ENCODE data around the gene RAX2. TPM values are rescaled to one million over a fixed set of nuclear protein-coding genes. Genes with fewer than 3 reads are reported as not detected.
A peak's percentile ranks its signal among the peaks of the same experiment; 100 is the strongest.

RAX2 gene
- total and polyA plus RNA-seq, 9 of the 15 experiments (the other 6 are each of a cell fraction or from before 2014, with no cell fraction given), result not detected

DNA sequence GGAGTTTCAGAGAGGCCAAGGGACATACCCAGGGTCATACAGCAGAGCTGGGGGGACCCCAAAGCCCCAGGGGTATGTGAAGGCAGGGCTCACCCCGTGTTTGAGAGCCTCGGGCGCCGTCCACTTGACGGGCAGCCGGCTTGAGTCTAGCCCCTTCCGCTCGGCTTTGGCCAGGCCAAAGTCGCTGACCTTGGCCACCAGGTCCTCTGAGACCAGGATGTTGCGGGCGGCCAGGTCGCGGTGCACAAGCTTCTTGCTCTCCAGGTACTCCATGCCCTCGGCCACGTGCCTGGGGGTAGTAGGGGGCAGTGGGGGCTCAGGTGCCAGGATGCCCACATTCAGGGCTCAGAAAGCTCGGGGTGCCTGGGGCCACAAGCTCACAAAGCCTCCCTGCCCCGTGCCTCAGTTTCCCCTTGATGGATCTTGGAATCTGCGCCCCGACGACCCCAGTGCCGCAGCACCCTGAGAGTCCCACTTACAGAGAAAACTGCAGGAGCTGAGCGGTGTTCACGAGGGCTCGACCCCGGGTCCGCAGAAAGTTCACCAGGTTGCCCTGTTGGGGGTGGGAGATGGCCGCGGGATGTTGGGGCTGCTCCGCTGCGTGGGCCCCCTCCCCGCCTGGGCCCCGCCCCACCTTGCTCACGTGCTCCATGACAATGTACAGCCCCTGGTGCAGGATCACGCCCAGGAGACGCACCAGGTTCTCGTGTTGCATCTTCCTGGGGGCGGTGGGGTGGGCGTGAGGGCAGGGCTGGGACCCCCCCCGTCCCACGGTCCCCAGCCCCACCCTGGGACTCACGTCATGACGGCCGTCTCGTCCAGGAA lies 7.1 kb upstream of the RAX2 start (continued):
- TF ChIP-seq, protein P1, sequence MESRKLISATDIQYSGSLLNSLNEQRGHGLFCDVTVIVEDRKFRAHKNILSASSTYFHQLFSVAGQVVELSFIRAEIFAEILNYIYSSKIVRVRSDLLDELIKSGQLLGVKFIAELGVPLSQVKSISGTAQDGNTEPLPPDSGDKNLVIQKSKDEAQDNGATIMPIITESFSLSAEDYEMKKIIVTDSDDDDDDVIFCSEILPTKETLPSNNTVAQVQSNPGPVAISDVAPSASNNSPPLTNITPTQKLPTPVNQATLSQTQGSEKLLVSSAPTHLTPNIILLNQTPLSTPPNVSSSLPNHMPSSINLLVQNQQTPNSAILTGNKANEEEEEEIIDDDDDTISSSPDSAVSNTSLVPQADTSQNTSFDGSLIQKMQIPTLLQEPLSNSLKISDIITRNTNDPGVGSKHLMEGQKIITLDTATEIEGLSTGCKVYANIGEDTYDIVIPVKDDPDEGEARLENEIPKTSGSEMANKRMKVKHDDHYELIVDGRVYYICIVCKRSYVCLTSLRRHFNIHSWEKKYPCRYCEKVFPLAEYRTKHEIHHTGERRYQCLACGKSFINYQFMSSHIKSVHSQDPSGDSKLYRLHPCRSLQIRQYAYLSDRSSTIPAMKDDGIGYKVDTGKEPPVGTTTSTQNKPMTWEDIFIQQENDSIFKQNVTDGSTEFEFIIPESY (CRISPR knock-in tag; IDR thresholded peaks at IDR 0.05), result peak; percentile 23; the same call in 1 of the 2 replicates
- TF ChIP-seq POLR2G (IDR thresholded peaks at IDR 0.05; ENCODE audit: low read depth, low read length) (peak; percentile 60), ZBTB7A (IDR thresholded peaks at IDR 0.05; ENCODE audit: borderline replicate concordance, control insufficient read depth, low read depth, low read length) (peak; percentile 55; the same call in 1 of the 2 replicates)

DNA sequence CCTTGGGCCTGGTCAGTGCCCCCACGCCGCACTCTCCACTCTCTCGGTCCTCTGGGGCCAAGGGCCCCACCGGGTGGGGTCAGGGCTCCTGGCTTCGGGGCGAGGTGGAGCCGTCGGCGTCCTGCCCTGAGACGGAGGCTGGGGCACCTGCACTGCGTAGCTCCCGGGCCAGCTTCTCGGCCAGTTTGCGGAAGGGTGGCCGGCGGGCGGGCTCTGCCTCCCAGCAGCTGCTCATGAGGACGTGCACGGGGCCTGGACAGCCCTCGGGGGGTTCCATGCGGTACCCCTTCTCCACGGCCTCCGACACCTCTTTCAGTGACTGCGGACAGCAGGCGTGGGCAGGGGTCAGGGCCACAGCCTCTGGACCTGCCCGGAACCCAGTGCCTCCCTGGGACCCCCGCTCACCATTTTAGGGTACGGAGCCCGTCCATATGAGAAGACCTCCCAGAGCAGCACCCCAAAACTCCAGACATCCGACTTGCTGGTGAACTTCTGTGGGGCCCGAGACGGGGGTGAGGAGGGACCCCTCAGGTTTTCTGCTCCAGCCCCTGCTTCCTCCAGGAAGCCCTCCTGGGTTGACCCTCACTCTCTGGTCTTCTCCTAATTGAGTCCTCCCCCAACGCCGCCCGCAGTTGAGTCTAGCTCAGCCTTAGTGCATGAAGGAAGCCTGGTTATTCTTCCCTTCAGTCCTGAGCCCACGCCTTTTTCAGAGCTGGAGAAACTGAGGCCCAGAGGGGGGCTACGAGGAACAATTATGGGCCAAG lies 6.3 kb upstream of the RAX2 start:
- in situ Hi-C loops (cut with MboI), result no loop called here
- POLR2A ChIA-PET, result interaction anchor here (0.5 to 1.6 kb wide), 5 partner anchors 9 to 233 kb away, joined by 3 to 7 read pairs (median 3); no protein-coding TSS in a partner anchor
- TF ChIP-seq U2AF2 (optimal IDR thresholded peaks at IDR 0.05; ENCODE audit: low read depth, low read length) (no peak), ZKSCAN1 (IDR thresholded peaks at IDR 0.05; ENCODE audit: low read depth, low read length) (no peak), DACH1 (IDR thresholded peaks at IDR 0.05; ENCODE audit: partially characterized antibody) (no peak), RBM39 (optimal IDR thresholded peaks at IDR 0.05; ENCODE audit: low read depth, low read length) (no peak), ADNP (tag; IDR thresholded peaks at IDR 0.05) (peak; percentile 34; the same call in 1 of the 2 replicates), BCL6 (CRISPR knock-in tag; IDR thresholded peaks at IDR 0.05) (no peak)
- TF ChIP-seq, protein P2, sequence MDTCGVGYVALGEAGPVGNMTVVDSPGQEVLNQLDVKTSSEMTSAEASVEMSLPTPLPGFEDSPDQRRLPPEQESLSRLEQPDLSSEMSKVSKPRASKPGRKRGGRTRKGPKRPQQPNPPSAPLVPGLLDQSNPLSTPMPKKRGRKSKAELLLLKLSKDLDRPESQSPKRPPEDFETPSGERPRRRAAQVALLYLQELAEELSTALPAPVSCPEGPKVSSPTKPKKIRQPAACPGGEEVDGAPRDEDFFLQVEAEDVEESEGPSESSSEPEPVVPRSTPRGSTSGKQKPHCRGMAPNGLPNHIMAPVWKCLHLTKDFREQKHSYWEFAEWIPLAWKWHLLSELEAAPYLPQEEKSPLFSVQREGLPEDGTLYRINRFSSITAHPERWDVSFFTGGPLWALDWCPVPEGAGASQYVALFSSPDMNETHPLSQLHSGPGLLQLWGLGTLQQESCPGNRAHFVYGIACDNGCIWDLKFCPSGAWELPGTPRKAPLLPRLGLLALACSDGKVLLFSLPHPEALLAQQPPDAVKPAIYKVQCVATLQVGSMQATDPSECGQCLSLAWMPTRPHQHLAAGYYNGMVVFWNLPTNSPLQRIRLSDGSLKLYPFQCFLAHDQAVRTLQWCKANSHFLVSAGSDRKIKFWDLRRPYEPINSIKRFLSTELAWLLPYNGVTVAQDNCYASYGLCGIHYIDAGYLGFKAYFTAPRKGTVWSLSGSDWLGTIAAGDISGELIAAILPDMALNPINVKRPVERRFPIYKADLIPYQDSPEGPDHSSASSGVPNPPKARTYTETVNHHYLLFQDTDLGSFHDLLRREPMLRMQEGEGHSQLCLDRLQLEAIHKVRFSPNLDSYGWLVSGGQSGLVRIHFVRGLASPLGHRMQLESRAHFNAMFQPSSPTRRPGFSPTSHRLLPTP (IDR thresholded peaks at IDR 0.05; ENCODE audit: borderline replicate concordance, extremely low read depth, insufficient read length), result peak; percentile 27
- TF ChIP-seq, protein P3, sequence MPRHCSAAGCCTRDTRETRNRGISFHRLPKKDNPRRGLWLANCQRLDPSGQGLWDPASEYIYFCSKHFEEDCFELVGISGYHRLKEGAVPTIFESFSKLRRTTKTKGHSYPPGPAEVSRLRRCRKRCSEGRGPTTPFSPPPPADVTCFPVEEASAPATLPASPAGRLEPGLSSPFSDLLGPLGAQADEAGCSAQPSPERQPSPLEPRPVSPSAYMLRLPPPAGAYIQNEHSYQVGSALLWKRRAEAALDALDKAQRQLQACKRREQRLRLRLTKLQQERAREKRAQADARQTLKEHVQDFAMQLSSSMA (CRISPR knock-in tag; IDR thresholded peaks at IDR 0.05), result no peak

More for the DNA sequence above, 6.3 kb upstream of the RAX2 start:
- peaks cover 11% of the 10 kb centered on the region; the same call in 2 of the 3 replicates for H3K36me3 ChIP-seq (ENCODE audit: control insufficient read depth, insufficient read depth, low read length)
- DNase-seq (ENCODE audit: extremely low read depth in 1 of 4, low spot score in 3 of 4) (no peak), ATAC-seq (no peak), FAIRE-seq (no peak)
- H3K9me1 ChIP-seq (ENCODE audit: control insufficient read depth, insufficient read depth, low read length), result no peaks in the 10 kb centered on the region
- H3K27me3 ChIP-seq (ENCODE audit: control insufficient read depth in 2 of 2, insufficient read depth in 2 of 2, low read length in 2 of 2), result no peaks in the 10 kb centered on the region
- H3K79me2 ChIP-seq (ENCODE audit: control insufficient read depth, insufficient read depth, low read length), result no peaks in the 10 kb centered on the region
- H3K9ac ChIP-seq (ENCODE audit: insufficient read depth in 1 of 2, low read depth in 2 of 2, low read length in 2 of 2), result no peak overlapping the region
- H4K20me1 ChIP-seq (replicated peaks; ENCODE audit: control insufficient read depth, insufficient read depth, low read length), result no peaks in the 10 kb centered on the region
- intact Hi-C loops (cut with micrococcal nuclease), result no loop called here
- peaks cover 20% of the 10 kb centered on the region for H3K9me3 ChIP-seq (replicated peaks; ENCODE audit: control insufficient read depth, insufficient read depth, low read depth, low read length)
- CTCF ChIA-PET (ENCODE audit: low intra/inter-chr PET ratio), result no interaction called here
- 80% methylated on average over 32 of the region's 37 CpGs for WGBS (ENCODE audit: insufficient coverage, low coverage, missing lambda C conversion rate)
- BruUV-seq (replicated peaks), result TSS peak; percentile 44
- no peak overlapping the region for H2AFZ ChIP-seq (ENCODE audit: low read depth, low read length)
- H3K4me2 ChIP-seq (ENCODE audit: insufficient read depth, low read length), result no peak overlapping the region
- peaks cover 0 to 30% of the 10 kb centered on the region in 2 experiments; a peak in 3 of 5 replicates for H3K4me1 ChIP-seq (replicated peaks in 1 of 2; ENCODE audit: control insufficient read depth in 2 of 2, insufficient read depth in 2 of 2, low read length in 2 of 2)
- no peak overlapping the region for H3K4me3 ChIP-seq
- H3K27ac ChIP-seq (ENCODE audit: extremely low read depth, low read depth, low read length), result no peak overlapping the region

All from K562 (cell line).